NT2/D1 (cell line): ENCODE measurements around the gene DDB1.
A peak's percentile ranks its signal among the peaks of the same experiment; 100 is the strongest.

Experiments used
- DNase-seq: peaks from one replicate; pipeline ENCODE4 v3.0.0-alpha.2; 2011; ENCODE audit warnings: low read depth, low spot score
- H3K27me3 ChIP-seq: 2 replicates; pipeline ENCODE4 v1.6.0; 2011; ENCODE audit warnings: mild to moderate bottlenecking; ENCODE audit not compliant: insufficient read length, insufficient read depth
- H3K36me3 ChIP-seq: 2 replicates; pipeline ENCODE4 v1.6.1; 2011; ENCODE audit warnings: mild to moderate bottlenecking, low read length, mixed read lengths; ENCODE audit not compliant: insufficient read depth, insufficient read length
- H3K4me1 ChIP-seq: 2 replicates; pipeline ENCODE4 v1.5.1; 2011; ENCODE audit not compliant: insufficient read depth, insufficient read length
- H3K4me3 ChIP-seq: 2 replicates; pipeline ENCODE4 v1.5.1; 2011; ENCODE audit warnings: low read depth; ENCODE audit not compliant: insufficient read length
- H3K9ac ChIP-seq: 2 replicates; pipeline ENCODE4 v1.6.0; 2011; ENCODE audit warnings: low read depth; ENCODE audit not compliant: insufficient read length
- H3K9me3 ChIP-seq: 2 replicates; pipeline ENCODE4 v1.5.1; 2011; ENCODE audit warnings: mild to moderate bottlenecking, low read length; ENCODE audit not compliant: insufficient read depth
- SUZ12 ChIP-seq: IDR thresholded peaks from 2 replicates; pipeline ENCODE4 v1.6.1; 2011; ENCODE audit not compliant: insufficient read length, insufficient read depth; ENCODE audit errors: extremely low read depth
- YY1 ChIP-seq: IDR thresholded peaks from 2 replicates; pipeline ENCODE4 v1.6.1; 2011; ENCODE audit not compliant: insufficient read length, insufficient read depth
- ZNF274 ChIP-seq: IDR thresholded peaks from 2 replicates; pipeline ENCODE4 v1.6.1; 2011; ENCODE audit warnings: mild to moderate bottlenecking, low read depth, low read length

DDB1 gene

GRCh38 chr11:61361741-61362541 is 29.0 kb upstream of the DDB1 start, which contains the start of the genes CYB561A3 and TMEM138:
Gene CYB561A3, minus strand, starts transcription at chr11:61361882. Its CDS starts 5,169 bp downstream, at chr11:61356713.
Gene TMEM138, plus strand, starts transcription at chr11:61362374. Its CDS starts 2,017 bp downstream, at chr11:61364391.
- no peaks in the 10 kb centered on the region for H3K27me3 ChIP-seq
- no peak for TF ChIP-seq ZNF274
- peak; percentile 85 for TF ChIP-seq YY1
- no peaks in the 10 kb centered on the region for H3K9me3 ChIP-seq
- peak; percentile 92 for DNase-seq
- peak within 1 kb of the TSS; percentile 98 for H3K9ac ChIP-seq
- H3K4me3 ChIP-seq: peak within 1 kb of the TSS; percentile 94
- no peaks in the 10 kb centered on the region for H3K4me1 ChIP-seq
- peaks cover 36% of the 10 kb centered on the region for H3K36me3 ChIP-seq

DNA sequence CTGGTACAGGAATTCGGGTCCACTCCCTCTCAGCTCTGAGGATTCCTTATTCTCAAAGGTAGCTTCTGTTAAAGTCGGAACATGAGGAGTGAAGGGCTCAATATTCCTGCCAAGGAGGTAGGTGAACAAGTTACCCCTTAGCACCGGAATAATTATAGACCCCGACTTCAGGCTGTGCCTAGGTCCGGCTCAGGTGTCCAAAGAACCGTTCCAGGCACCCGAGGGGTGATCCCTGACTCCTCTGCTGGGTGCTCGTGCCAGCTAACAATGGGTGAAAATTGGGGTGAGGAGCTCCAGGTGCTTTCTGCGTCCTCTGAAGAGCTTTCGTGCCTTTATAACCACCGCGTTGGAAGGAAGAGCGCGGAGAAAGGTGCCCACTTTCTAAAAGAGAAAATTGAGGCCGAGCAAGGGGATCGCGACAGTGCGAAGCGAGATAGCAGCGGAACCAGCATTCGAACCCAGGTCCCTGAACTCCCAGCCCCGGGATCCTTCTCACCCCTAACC is 28.4 kb upstream of the DDB1 start:
- no peaks in the 10 kb centered on the region for H3K9me3 ChIP-seq
- no peak for DNase-seq
- H3K4me3 ChIP-seq: peak overlapping the region; percentile 94
- peaks cover 31% of the 10 kb centered on the region for H3K36me3 ChIP-seq
- TF ChIP-seq SUZ12 (no peak), YY1 (no peak), ZNF274 (no peak)
- H3K9ac ChIP-seq: peak overlapping the region; percentile 98
- no peaks in the 10 kb centered on the region for H3K27me3 ChIP-seq
- no peaks in the 10 kb centered on the region for H3K4me1 ChIP-seq

- H3K36me3 ChIP-seq: peaks cover 18% of the 10 kb centered on the region
- no peaks in the 10 kb centered on the region for H3K9me3 ChIP-seq
- H3K9ac ChIP-seq: no peak overlapping the region
- no peak for TF ChIP-seq ZNF274
- no peak for TF ChIP-seq YY1
- no peak for TF ChIP-seq SUZ12
- H3K4me1 ChIP-seq: no peaks in the 10 kb centered on the region
- no peak for DNase-seq
- no peak overlapping the region for H3K4me3 ChIP-seq
- H3K27me3 ChIP-seq: no peaks in the 10 kb centered on the region
Measured at GRCh38 chr11:61359516-61359915, 26.6 kb upstream of the DDB1 start.

DNA sequence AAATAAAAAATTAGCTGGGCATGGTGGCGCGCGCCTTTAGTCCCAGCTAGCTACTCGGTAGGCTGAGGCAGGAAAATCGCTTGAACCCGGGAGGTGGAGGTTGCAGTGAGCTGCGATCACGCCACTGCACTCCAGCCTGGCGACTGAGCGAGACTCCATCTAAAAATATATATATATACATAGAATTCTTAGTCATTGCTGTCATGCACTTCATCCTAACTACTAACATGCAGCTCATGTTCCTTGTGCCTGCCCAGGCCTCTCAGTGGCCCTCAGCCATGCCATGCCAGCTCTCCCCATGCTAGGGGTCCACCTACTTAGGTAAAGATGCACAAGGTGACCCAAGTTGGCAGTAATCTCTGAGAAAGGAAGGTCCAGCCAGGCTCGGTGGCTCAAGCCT is 25.7 kb upstream of the DDB1 start:
- DNase-seq: no peak
- Histone ChIP-seq H3K27me3 (no peaks in the 10 kb centered on the region), H3K4me3 (no peak overlapping the region), H3K9me3 (no peaks in the 10 kb centered on the region), H3K36me3 (peaks cover 16% of the 10 kb centered on the region), H3K9ac (no peak overlapping the region), H3K4me1 (no peaks in the 10 kb centered on the region)
- TF ChIP-seq SUZ12: no peak

DNA sequence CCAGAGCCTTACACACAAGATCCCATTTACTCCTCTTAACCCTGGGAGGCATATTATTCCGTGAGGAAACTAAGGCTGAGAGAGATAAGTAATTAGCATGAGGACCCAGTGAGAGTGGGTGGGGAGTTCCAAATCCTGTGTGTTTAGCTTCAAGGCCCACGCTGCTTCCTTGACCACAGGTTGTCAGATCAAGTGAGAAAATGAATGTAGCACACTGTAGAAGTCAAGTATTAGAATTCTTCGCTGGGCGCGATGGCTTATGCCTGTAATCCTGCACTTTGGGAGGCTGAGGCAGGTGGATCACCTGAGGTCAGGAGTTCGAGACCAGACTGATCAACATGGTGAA is 25.0 kb upstream of the DDB1 start:
- DNase-seq: no peak
- Histone ChIP-seq H3K4me3 (no peak overlapping the region), H3K9ac (no peak overlapping the region), H3K27me3 (no peaks in the 10 kb centered on the region), H3K36me3 (peaks cover 18% of the 10 kb centered on the region), H3K9me3 (no peaks in the 10 kb centered on the region), H3K4me1 (no peaks in the 10 kb centered on the region)
- no peak for TF ChIP-seq ZNF274
- no peak for TF ChIP-seq YY1
- no peak for TF ChIP-seq SUZ12

DNA sequence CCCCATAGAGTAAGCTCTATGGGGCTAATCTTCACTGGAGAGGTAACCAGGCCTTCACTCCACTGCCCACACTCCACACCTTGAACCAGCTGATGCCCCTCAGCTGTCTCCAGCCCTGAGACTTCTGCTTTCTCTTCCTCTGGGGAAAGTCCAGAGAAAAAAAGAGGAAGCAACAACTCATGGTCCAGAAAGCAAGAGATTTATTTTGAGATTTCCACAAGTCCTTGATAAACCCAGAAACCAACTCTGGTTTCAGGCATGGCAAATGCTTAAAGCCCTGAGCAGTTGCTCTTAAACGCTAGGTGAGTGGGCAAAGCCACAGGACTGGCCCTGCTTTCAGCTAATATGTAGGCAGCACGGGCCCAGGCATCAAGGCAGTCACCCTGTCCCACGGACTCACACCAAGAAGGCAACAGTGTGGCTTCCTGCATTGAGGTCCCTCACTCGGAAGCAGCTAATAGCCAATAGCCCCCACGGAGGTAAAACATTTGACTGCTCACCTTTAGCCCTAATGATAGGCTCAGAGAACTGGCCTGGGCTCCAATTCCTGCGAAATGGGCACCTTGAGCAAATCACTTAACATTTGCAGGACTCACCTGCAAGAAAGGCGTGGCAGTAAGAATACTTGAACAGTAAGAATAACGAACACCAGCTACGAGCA is 24.5 kb upstream of the DDB1 start:
- Histone ChIP-seq H3K36me3 (peaks cover 22% of the 10 kb centered on the region), H3K9me3 (no peaks in the 10 kb centered on the region), H3K4me1 (no peaks in the 10 kb centered on the region), H3K9ac (no peak overlapping the region), H3K4me3 (no peak overlapping the region), H3K27me3 (no peaks in the 10 kb centered on the region)
- TF ChIP-seq YY1 (no peak), ZNF274 (no peak), SUZ12 (no peak)
- no peak for DNase-seq

GRCh38 chr11:61356706-61357105 is 23.8 kb upstream of the DDB1 start:
- H3K4me1 ChIP-seq: no peaks in the 10 kb centered on the region
- no peak overlapping the region for H3K4me3 ChIP-seq
- TF ChIP-seq SUZ12 (no peak), ZNF274 (no peak), YY1 (no peak)
- no peak for DNase-seq
- peaks cover 27% of the 10 kb centered on the region for H3K36me3 ChIP-seq
- H3K9ac ChIP-seq: no peak overlapping the region
- H3K27me3 ChIP-seq: no peaks in the 10 kb centered on the region
- H3K9me3 ChIP-seq: no peaks in the 10 kb centered on the region
